ENCODE results near the gene APOL6. TPM values are rescaled to one million over a fixed set of nuclear protein-coding genes. Genes with fewer than 3 reads are reported as not detected.

Gene APOL6
- total RNA-seq, 1 donor from 2014 or later: not detected

GRCh38 chr22:35685731-35686130 is 37.5 kb downstream of the APOL6 start:
- H3K4me2 ChIP-seq: no peak overlapping the region
- H3K4me1 Mint-ChIP-seq: no peaks in the 10 kb centered on the region
- H3F3A ChIP-seq (ENCODE audit: low read depth): no peaks in the 10 kb centered on the region
- H3K27ac Mint-ChIP-seq: no peak overlapping the region
- H3K27me3 Mint-ChIP-seq (ENCODE audit: insufficient read depth, low read depth): peaks cover 2% of the 10 kb centered on the region
- H2AFZ ChIP-seq (replicated peaks): no peak overlapping the region
- no peak overlapping the region for H3K9ac ChIP-seq
- TF ChIP-seq CTCF (IDR thresholded peaks at IDR 0.05) (no peak), EZH2 (IDR thresholded peaks at IDR 0.05) (no peak), EZH2phosphoT487 (IDR thresholded peaks at IDR 0.05) (no peak)
- no peak overlapping the region for H3K27ac ChIP-seq
- H3K4me3 ChIP-seq: no peak overlapping the region
- no peaks in the 10 kb centered on the region for H3K79me2 ChIP-seq (ENCODE audit: low read depth)
- DNase-seq (ENCODE audit: low spot score): no peak
- H3K9me3 ChIP-seq (ENCODE audit: low read depth): no peaks in the 10 kb centered on the region
- no peaks in the 10 kb centered on the region for H3K9me3 Mint-ChIP-seq
- no peaks in the 10 kb centered on the region for H3K36me3 ChIP-seq
- no peaks in the 10 kb centered on the region for H3K4me1 ChIP-seq
- no peak overlapping the region for H3K4me3 Mint-ChIP-seq
- H4K20me1 ChIP-seq (ENCODE audit: low read depth): no peaks in the 10 kb centered on the region
- no peaks in the 10 kb centered on the region for H3K36me3 Mint-ChIP-seq
- H3K27me3 ChIP-seq: no peaks in the 10 kb centered on the region

GRCh38 chr22:35686298-35686697 is 38.1 kb downstream of the APOL6 start:
- H3K36me3 Mint-ChIP-seq: no peaks in the 10 kb centered on the region
- H3K4me2 ChIP-seq: no peak overlapping the region
- no peak overlapping the region for H3K4me3 ChIP-seq
- no peaks in the 10 kb centered on the region for H3K27me3 ChIP-seq
- DNase-seq (ENCODE audit: low spot score): no peak
- H3K9ac ChIP-seq: no peak overlapping the region
- no peaks in the 10 kb centered on the region for H4K20me1 ChIP-seq (ENCODE audit: low read depth)
- H3K4me1 ChIP-seq: no peaks in the 10 kb centered on the region
- no peaks in the 10 kb centered on the region for H3K9me3 Mint-ChIP-seq
- H3K27ac ChIP-seq: no peak overlapping the region
- H3K79me2 ChIP-seq (ENCODE audit: low read depth): no peaks in the 10 kb centered on the region
- TF ChIP-seq CTCF (IDR thresholded peaks at IDR 0.05): no peak
- TF ChIP-seq EZH2phosphoT487 (IDR thresholded peaks at IDR 0.05): no peak
- no peak for TF ChIP-seq EZH2 (IDR thresholded peaks at IDR 0.05)
- H3K36me3 ChIP-seq: no peaks in the 10 kb centered on the region
- no peaks in the 10 kb centered on the region for H3K9me3 ChIP-seq (ENCODE audit: low read depth)
- H3K4me1 Mint-ChIP-seq: no peaks in the 10 kb centered on the region
- no peaks in the 10 kb centered on the region for H3F3A ChIP-seq (ENCODE audit: low read depth)
- peaks cover 2% of the 10 kb centered on the region for H3K27me3 Mint-ChIP-seq (ENCODE audit: insufficient read depth, low read depth)
- no peak overlapping the region for H3K4me3 Mint-ChIP-seq
- H3K27ac Mint-ChIP-seq: no peak overlapping the region
- H2AFZ ChIP-seq (replicated peaks): no peak overlapping the region

- Mint-ChIP-seq H3K4me3 (no peak overlapping the region), H3K4me1 (no peaks in the 10 kb centered on the region)
- H3K4me1 ChIP-seq: no peaks in the 10 kb centered on the region
These were observed 39.2 kb downstream of the APOL6 start for GRCh38 chr22:35687461-35687860.

More at GRCh38 chr22:35687461-35687860, 39.2 kb downstream of the APOL6 start:
- Histone ChIP-seq H3K79me2 (ENCODE audit: low read depth) (no peaks in the 10 kb centered on the region), H4K20me1 (ENCODE audit: low read depth) (no peaks in the 10 kb centered on the region), H3K27ac (no peak overlapping the region), H3K9me3 (ENCODE audit: low read depth) (no peaks in the 10 kb centered on the region), H3K9ac (no peak overlapping the region), H3K36me3 (no peaks in the 10 kb centered on the region), H3K4me2 (no peak overlapping the region), H3F3A (ENCODE audit: low read depth) (no peaks in the 10 kb centered on the region), H3K4me3 (no peak overlapping the region), H2AFZ (replicated peaks) (no peak overlapping the region), H3K27me3 (peaks cover under 1% of the 10 kb centered on the region)
- TF ChIP-seq EZH2phosphoT487 (IDR thresholded peaks at IDR 0.05): no peak
- no peak for TF ChIP-seq EZH2 (IDR thresholded peaks at IDR 0.05)
- TF ChIP-seq CTCF (IDR thresholded peaks at IDR 0.05): no peak
- Mint-ChIP-seq H3K27me3 (ENCODE audit: insufficient read depth, low read depth) (peaks cover 5% of the 10 kb centered on the region), H3K9me3 (no peaks in the 10 kb centered on the region), H3K36me3 (no peaks in the 10 kb centered on the region), H3K27ac (no peak overlapping the region)
- DNase-seq (ENCODE audit: low spot score): no peak
